ENCODE results near the gene TBC1D5.
A peak's percentile ranks its signal among the peaks of the same experiment; 100 is the strongest.

TBC1D5 gene

DNA sequence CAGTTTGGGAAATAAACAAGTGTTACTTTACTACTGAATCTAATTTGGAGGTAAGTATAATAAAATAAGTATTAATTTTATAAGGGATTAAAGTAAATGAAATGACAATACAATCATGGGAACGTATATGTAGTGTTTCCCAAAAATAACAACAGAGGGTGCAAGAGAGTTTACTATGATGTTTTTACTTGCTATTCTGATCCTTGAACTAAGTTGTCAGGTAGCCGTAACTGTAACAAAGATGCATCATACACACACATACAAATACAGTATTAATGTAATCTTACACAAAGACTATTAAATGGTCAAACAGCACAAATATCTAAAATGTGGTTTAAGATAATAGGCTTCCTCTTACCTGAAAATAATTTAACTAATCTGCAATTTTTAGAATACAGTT is 311.4 kb downstream of the TBC1D5 start:
- DNase-seq (ENCODE audit: low read depth, low spot score) = no peak
- H3K27ac ChIP-seq = no peak overlapping the region
- no peak overlapping the region for H3K9ac ChIP-seq (ENCODE audit: insufficient read length)
- no peak for TF ChIP-seq FOXP2 (optimal IDR thresholded peaks at IDR 0.05; ENCODE audit: control extremely low read depth, extremely low read length, insufficient read depth)
- H3K9me3 ChIP-seq (ENCODE audit: low read depth, low read length) = no peaks in the 10 kb centered on the region
- no peak overlapping the region for H3K4me3 ChIP-seq
- no peaks in the 10 kb centered on the region for H3K36me3 ChIP-seq (ENCODE audit: insufficient read depth, low read length)

DNA sequence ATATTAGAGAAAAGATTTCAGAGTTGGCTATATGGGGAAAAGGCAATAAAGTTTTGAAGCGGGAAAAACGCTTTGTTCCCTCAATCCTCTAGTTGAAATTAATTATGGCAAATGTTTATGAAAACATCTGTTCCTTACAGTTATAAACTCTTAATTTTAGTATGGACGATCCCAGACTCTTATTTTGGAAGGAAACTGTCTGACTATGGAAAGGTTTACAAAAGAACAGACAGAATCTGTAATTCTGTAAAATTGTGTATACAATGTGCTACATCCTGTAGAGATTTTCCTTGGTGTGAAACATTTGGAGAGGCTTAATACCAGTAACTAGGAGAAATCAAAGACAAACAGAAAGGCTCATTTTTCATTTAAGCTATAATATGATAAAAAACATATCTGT is 311.8 kb downstream of the TBC1D5 start:
- DNase-seq (ENCODE audit: low read depth, low spot score) = no peak
- Histone ChIP-seq H3K4me3 (no peak overlapping the region), H3K27ac (no peak overlapping the region), H3K9ac (ENCODE audit: insufficient read length) (peak overlapping the region; percentile 22), H3K9me3 (ENCODE audit: low read depth, low read length) (no peaks in the 10 kb centered on the region), H3K36me3 (ENCODE audit: insufficient read depth, low read length) (no peaks in the 10 kb centered on the region)
- TF ChIP-seq FOXP2 (optimal IDR thresholded peaks at IDR 0.05; ENCODE audit: control extremely low read depth, extremely low read length, insufficient read depth) (no peak), POLR2AphosphoS5 (IDR thresholded peaks at IDR 0.05; ENCODE audit: borderline replicate concordance, low read depth, low read length) (no peak), EZH2 (IDR thresholded peaks at IDR 0.05) (no peak)

DNA sequence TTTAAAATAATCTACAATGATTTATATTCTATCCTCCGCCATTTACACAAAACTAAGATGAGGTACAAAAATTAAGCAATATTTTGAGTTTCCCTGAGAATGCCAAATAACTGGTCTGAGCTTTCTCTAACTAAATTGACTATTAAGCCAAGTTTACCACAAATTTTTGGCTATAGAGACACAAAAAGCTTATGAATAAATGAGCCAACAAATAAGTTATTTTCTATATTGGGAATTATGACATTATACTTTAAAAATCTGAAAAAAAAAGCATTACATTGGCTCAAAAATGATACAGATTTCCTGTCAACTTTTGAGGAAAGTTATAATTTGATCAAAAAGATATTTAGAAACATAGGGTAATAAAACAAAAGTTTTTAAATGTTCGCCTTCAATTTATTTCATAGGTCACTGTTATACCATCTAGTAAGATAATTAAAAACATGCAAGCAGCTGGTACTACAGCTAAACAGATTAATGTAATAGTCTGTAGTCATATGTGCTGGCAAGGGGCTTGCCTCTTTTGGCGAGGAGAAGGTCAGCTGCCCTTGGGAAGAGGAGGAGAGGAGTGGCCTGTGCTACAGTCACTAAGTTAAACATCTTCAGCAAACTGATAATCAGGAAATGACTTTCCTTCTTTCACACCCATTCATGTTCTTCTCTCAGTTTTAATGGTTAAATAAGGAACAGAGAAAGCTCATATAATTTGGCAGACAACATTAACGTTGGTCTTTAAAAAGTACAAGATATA is 318.5 kb downstream of the TBC1D5 start:
- no peak for DNase-seq (ENCODE audit: low read depth, low spot score)

DNA sequence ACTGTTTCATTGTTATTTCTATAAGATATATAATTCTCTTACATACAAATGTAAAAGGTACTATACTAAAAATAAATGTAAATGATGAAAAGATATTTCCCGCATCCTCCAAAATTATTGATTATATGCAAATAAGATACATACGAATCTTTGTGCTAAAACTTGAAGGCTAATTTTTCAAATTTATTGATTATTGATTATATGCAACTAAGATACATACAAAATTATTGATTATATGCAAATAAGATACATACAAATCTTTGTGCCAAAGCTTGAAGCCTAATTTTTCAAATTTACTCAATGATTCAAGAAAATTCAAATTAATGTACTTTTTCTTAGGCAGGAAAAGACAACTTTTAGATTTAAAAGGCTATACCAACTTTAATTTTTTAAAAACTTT is 319.8 kb downstream of the TBC1D5 start:
- TF ChIP-seq POLR2AphosphoS5 (IDR thresholded peaks at IDR 0.05; ENCODE audit: borderline replicate concordance, low read depth, low read length) (no peak), EZH2 (IDR thresholded peaks at IDR 0.05) (no peak), FOXP2 (optimal IDR thresholded peaks at IDR 0.05; ENCODE audit: control extremely low read depth, extremely low read length, insufficient read depth) (no peak)
- Histone ChIP-seq H3K4me3 (no peak overlapping the region), H3K36me3 (ENCODE audit: insufficient read depth, low read length) (no peaks in the 10 kb centered on the region), H3K9me3 (ENCODE audit: low read depth, low read length) (no peaks in the 10 kb centered on the region), H3K27ac (no peak overlapping the region), H3K9ac (ENCODE audit: insufficient read length) (no peak overlapping the region)
- DNase-seq (ENCODE audit: low read depth, low spot score) = no peak

More for the DNA sequence above, 318.5 kb downstream of the TBC1D5 start:
- Histone ChIP-seq H3K27ac (no peak overlapping the region), H3K9me3 (ENCODE audit: low read depth, low read length) (no peaks in the 10 kb centered on the region), H3K36me3 (ENCODE audit: insufficient read depth, low read length) (no peaks in the 10 kb centered on the region), H3K4me3 (no peak overlapping the region), H3K9ac (ENCODE audit: insufficient read length) (no peak overlapping the region)
- TF ChIP-seq EZH2 (IDR thresholded peaks at IDR 0.05) (no peak), FOXP2 (optimal IDR thresholded peaks at IDR 0.05; ENCODE audit: control extremely low read depth, extremely low read length, insufficient read depth) (no peak), POLR2AphosphoS5 (IDR thresholded peaks at IDR 0.05; ENCODE audit: borderline replicate concordance, low read depth, low read length) (no peak)

DNA sequence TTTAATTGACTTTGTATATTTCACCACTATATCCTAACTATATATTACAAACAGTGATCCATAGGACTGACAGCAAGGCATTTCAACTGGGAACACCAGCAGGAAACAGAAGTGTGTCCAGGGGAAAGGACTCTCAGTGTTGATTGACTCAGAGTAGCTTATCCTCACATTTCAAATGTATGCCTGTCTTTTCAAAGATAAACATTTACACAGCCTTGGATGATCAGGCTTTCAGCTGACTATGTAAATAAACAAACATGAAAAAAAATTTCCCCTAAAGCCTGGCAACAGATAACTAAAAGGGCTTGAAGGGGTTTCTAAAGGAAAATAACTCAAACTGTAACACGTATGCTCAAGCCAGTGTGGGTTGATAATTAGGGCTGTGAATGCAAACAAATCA is 321.8 kb downstream of the TBC1D5 start:
- H3K36me3 ChIP-seq (ENCODE audit: insufficient read depth, low read length) = no peaks in the 10 kb centered on the region
- no peak overlapping the region for H3K9ac ChIP-seq (ENCODE audit: insufficient read length)
- no peak overlapping the region for H3K4me3 ChIP-seq
- no peak overlapping the region for H3K27ac ChIP-seq
- TF ChIP-seq FOXP2 (optimal IDR thresholded peaks at IDR 0.05; ENCODE audit: control extremely low read depth, extremely low read length, insufficient read depth) (no peak), POLR2AphosphoS5 (IDR thresholded peaks at IDR 0.05; ENCODE audit: borderline replicate concordance, low read depth, low read length) (no peak), EZH2 (IDR thresholded peaks at IDR 0.05) (no peak)
- no peaks in the 10 kb centered on the region for H3K9me3 ChIP-seq (ENCODE audit: low read depth, low read length)
- DNase-seq (ENCODE audit: low read depth, low spot score) = no peak

DNA sequence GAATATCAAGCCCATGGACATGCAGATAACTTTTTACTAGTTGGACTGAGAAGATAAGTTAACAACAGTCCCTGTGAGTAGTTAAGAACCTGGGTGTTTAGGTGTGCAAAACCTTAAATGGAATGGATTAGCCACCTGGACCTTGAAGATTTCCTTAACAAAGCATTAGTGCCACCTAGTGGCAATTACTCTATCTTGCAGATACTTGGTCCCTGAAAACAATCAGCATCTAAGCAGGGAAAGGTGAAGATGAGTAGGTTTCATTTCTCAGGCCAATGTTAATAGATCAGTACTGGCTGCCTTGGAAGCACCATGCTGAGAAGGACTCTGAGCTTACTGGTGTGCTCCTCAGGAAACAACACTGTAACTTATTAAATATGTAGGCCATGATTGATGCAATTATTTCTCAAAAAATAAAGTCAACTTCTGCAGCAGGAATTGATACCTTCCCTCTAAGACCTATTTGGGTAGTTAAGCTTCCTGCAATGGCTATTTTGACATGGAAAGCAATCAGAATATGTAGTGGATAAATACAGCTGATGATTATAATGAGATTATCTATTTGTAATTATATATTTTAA is 329.4 kb downstream of the TBC1D5 start:
- Histone ChIP-seq H3K9ac (ENCODE audit: insufficient read length) (no peak overlapping the region), H3K27ac (no peak overlapping the region), H3K4me3 (no peak overlapping the region), H3K9me3 (ENCODE audit: low read depth, low read length) (no peaks in the 10 kb centered on the region), H3K36me3 (ENCODE audit: insufficient read depth, low read length) (no peaks in the 10 kb centered on the region)
- TF ChIP-seq POLR2AphosphoS5 (IDR thresholded peaks at IDR 0.05; ENCODE audit: borderline replicate concordance, low read depth, low read length) = no peak
- TF ChIP-seq EZH2 (IDR thresholded peaks at IDR 0.05) = no peak
- TF ChIP-seq FOXP2 (optimal IDR thresholded peaks at IDR 0.05; ENCODE audit: control extremely low read depth, extremely low read length, insufficient read depth) = no peak
- no peak for DNase-seq (ENCODE audit: low read depth, low spot score)

DNA sequence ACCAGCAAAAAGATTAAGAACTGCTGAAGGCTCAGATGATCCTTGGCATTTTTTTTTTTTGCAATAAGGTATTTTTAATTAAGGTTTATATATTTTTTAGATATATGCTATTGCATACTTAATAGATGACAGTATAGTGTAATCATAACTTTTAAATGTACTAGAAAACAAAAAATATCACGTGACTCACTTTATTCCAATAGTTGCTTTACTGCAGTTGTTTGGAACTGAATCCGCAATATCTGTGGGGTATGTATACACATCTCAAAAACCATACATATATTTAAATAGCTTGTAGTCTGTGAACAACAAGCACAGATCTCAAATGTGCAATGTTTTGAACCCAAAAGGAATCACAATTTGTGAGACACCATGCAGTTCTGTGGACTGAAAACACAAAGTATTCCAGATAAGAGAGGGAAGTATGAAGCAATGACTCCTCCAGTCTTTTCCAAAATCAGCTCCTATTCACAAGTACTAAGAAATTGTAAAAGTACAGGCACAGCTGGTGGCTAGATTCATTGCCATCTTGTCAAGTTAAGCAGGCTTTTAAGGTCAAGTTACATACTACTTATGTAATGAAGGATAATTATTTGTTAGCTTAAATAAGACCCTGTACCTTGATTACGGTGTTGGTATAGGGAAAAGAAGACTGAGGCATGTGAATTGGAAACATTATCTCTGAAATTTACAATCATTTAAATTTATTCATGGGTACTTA is 331.1 kb downstream of the TBC1D5 start:
- no peak overlapping the region for H3K9ac ChIP-seq (ENCODE audit: insufficient read length)
- no peaks in the 10 kb centered on the region for H3K9me3 ChIP-seq (ENCODE audit: low read depth, low read length)
- H3K4me3 ChIP-seq = no peak overlapping the region
- DNase-seq (ENCODE audit: low read depth, low spot score) = no peak
- TF ChIP-seq FOXP2 (optimal IDR thresholded peaks at IDR 0.05; ENCODE audit: control extremely low read depth, extremely low read length, insufficient read depth) (no peak), POLR2AphosphoS5 (IDR thresholded peaks at IDR 0.05; ENCODE audit: borderline replicate concordance, low read depth, low read length) (no peak), EZH2 (IDR thresholded peaks at IDR 0.05) (no peak)
- H3K27ac ChIP-seq = no peak overlapping the region
- H3K36me3 ChIP-seq (ENCODE audit: insufficient read depth, low read length) = no peaks in the 10 kb centered on the region

DNA sequence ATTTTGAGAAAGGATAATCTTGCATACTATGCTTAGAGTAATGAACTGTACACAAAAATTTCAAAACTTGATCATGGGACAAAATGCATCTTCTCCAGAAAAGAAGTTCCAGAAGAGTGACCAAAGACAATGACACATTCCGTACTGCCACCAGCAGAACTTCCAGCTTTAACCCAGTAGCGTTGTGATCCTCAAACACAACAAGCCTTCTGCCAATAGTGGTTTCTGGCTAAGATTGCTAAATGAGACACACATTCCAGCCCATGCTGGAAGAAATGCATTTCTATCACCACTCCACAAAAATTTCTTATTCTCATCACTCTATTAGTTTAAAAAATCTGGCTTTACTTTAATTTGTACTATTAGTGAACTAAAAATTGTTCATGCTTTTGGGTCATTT is 334.9 kb downstream of the TBC1D5 start:
- H3K9me3 ChIP-seq (ENCODE audit: low read depth, low read length) = no peaks in the 10 kb centered on the region
- no peak for DNase-seq (ENCODE audit: low read depth, low spot score)
- no peaks in the 10 kb centered on the region for H3K36me3 ChIP-seq (ENCODE audit: insufficient read depth, low read length)
- H3K9ac ChIP-seq (ENCODE audit: insufficient read length) = no peak overlapping the region
- no peak for TF ChIP-seq POLR2AphosphoS5 (IDR thresholded peaks at IDR 0.05; ENCODE audit: borderline replicate concordance, low read depth, low read length)
- TF ChIP-seq EZH2 (IDR thresholded peaks at IDR 0.05) = no peak
- no peak for TF ChIP-seq FOXP2 (optimal IDR thresholded peaks at IDR 0.05; ENCODE audit: control extremely low read depth, extremely low read length, insufficient read depth)
- H3K4me3 ChIP-seq = no peak overlapping the region
- no peak overlapping the region for H3K27ac ChIP-seq
